ENCODE data around the gene TMEM81. TPM values are rescaled to one million over a fixed set of nuclear protein-coding genes. Genes with fewer than 3 reads are reported as not detected.

Gene TMEM81
- total RNA-seq, 2 donors from 2014 or later = 1.3 to 2.0 TPM

DNA sequence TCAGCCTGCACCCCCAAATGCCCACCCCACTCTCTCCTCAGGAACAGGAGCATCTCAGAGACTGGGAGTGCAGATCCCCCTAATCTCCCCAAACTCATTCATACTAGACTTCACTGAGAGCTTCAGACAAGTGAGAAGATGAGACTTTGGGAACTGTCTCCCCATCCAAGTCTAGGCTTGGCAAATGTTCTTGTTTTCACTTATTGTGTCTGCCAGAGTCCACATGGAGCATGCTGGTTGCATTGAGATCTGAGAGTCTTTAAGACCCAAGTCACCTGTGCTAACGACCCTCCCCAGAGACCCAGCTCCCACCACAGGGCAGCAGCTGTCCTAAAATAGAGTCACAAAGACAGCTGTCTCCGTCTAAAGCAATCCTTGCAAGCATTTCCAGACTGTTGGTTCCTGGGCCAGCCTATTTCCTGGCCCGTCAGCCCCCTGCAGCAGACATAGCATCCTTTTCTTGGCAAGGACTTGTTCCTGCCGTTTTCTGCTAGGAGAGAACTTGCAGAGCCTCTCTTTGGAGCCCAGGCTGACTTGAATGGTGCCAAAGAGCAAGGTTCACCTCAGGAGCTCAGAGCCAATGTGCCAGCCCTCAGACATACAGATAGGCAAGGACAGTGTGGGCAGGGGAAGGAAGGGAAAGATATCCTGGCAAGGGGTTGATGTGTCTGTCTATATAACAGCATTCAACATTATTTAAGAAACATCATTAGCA is 43.1 kb downstream of the TMEM81 start:
- no peak for TF ChIP-seq POLR2A (IDR thresholded peaks at IDR 0.05)
- TF ChIP-seq, protein P1, sequence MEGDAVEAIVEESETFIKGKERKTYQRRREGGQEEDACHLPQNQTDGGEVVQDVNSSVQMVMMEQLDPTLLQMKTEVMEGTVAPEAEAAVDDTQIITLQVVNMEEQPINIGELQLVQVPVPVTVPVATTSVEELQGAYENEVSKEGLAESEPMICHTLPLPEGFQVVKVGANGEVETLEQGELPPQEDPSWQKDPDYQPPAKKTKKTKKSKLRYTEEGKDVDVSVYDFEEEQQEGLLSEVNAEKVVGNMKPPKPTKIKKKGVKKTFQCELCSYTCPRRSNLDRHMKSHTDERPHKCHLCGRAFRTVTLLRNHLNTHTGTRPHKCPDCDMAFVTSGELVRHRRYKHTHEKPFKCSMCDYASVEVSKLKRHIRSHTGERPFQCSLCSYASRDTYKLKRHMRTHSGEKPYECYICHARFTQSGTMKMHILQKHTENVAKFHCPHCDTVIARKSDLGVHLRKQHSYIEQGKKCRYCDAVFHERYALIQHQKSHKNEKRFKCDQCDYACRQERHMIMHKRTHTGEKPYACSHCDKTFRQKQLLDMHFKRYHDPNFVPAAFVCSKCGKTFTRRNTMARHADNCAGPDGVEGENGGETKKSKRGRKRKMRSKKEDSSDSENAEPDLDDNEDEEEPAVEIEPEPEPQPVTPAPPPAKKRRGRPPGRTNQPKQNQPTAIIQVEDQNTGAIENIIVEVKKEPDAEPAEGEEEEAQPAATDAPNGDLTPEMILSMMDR (IDR thresholded peaks at IDR 0.05) = no peak
- intact Hi-C loops (cut with DNase I) = no loop called here
- no peak overlapping the region for H3K27ac ChIP-seq
- ATAC-seq (no peak), DNase-seq (no peak)
- no peak overlapping the region for H3K4me3 ChIP-seq
- peaks cover 0 to 3% of the 10 kb centered on the region in 2 donors for H3K27me3 ChIP-seq
- H3K9me3 ChIP-seq = no peaks in the 10 kb centered on the region
- no peaks in the 10 kb centered on the region for H3K36me3 ChIP-seq (replicated peaks in 1 of 2; ENCODE audit: insufficient read depth in 1 of 2, low read depth in 2 of 2)
- WGBS, 2 donors = 39 to 43% methylated on average over 4 of the region's 4 CpGs
- H3K4me1 ChIP-seq = no peaks in the 10 kb centered on the region

DNA sequence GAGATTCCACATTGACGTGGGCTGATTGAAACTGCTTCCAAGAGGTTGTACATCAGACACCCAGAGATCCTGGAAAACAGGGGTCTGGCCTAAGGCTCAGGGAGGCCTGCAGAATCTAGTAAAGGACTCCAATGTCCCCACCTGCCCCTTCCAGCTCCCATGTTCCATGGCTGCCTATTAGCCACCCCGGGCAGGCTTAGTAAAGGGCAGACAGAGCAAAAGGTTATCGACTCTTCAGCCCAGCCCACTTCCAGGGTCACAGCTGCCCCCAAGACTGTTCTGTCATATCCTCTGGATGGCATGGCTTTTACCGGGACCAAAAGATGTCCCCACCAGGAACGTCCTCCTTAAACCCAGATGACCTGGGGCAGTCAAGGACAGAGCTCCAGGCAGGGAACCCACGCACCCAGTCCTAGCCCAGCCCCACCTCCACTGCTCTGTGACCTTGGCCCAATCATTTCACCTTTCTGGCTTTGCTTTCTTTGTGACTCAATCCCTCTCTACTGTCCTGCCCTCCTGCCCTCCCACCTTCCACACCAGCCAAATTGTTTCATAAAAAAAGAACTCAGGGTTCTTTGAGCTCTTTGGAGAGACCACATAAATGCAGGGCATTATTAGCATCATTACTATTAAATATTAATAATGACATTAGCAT is 46.0 kb downstream of the TMEM81 start:
- Histone ChIP-seq H3K27ac (no peak overlapping the region), H3K4me3 (no peak overlapping the region), H3K27me3 (peaks cover 0 to 3% of the 10 kb centered on the region in 2 donors), H3K9me3 (no peaks in the 10 kb centered on the region), H3K4me1 (no peaks in the 10 kb centered on the region), H3K36me3 (replicated peaks in 1 of 2; ENCODE audit: insufficient read depth in 1 of 2, low read depth in 2 of 2) (no peaks in the 10 kb centered on the region)
- TF ChIP-seq, protein P1 (IDR thresholded peaks at IDR 0.05) = no peak
- TF ChIP-seq POLR2A (IDR thresholded peaks at IDR 0.05) = no peak
- ATAC-seq (no peak), DNase-seq (no peak)
- 73 to 82% methylated on average over 4 to 6 of the region's 6 CpGs for WGBS, 2 donors
- intact Hi-C loops (cut with DNase I) = no loop called here

DNA sequence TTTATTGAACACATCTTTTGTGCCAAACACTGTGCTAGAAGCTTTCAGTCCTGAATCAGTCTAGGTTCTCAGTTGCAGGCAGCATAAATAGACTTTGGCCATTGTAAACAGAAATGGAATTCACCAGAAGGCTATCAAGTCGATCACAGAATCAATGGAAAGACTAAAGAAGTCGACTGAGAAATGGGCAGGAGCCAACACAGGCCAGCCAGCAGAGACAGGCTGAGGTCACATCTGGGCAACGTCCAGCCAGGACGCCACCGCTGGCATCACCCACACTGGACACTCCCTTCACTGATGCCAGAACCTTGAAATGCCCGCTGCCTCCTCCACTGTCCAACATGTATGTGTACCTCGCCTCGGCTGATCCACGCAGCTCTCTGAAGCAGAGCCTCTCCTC is 46.7 kb downstream of the TMEM81 start:
- ATAC-seq = no peak
- TF ChIP-seq POLR2A (IDR thresholded peaks at IDR 0.05) = no peak
- TF ChIP-seq, protein P1 (IDR thresholded peaks at IDR 0.05) = no peak
- Histone ChIP-seq H3K36me3 (replicated peaks in 1 of 2; ENCODE audit: insufficient read depth in 1 of 2, low read depth in 2 of 2) (no peaks in the 10 kb centered on the region), H3K27me3 (peaks cover 0 to 3% of the 10 kb centered on the region in 2 donors), H3K27ac (no peak overlapping the region), H3K4me3 (no peak overlapping the region), H3K9me3 (no peaks in the 10 kb centered on the region), H3K4me1 (no peaks in the 10 kb centered on the region)
- intact Hi-C loops (cut with DNase I) = no loop called here
- DNase-seq = no peak
- 53 to 62% methylated on average over 9 of the region's 9 CpGs for WGBS, 2 donors

Other genes starting within 250 kb of the TMEM81 start
- gene NFASC, start 213.6 kb downstream of the TMEM81 start, total RNA-seq = 1 to 10 TPM; 4.4 to 7.6 TPM
- not detected for gene CNTN2, start 41.2 kb downstream of the TMEM81 start, total RNA-seq
- 1 to 10 TPM; 5.6 to 9.3 TPM for gene RBBP5, start 37.5 kb upstream of the TMEM81 start, total RNA-seq
- 1 to 10 TPM; 6.5 to 8.6 TPM for gene DSTYK, start 127.2 kb upstream of the TMEM81 start, total RNA-seq
- gene TMCC2, start 143.5 kb upstream of the TMEM81 start, total RNA-seq = 1 to 10 TPM; 1.3 to 1.6 TPM
- gene NUAK2, start 237.3 kb upstream of the TMEM81 start, total RNA-seq = 10 to 100 TPM; 11.2 to 20.8 TPM